ENCODE measurements around the gene BICC1. TPM values are rescaled to one million over a fixed set of nuclear protein-coding genes. Genes with fewer than 3 reads are reported as not detected.

The BICC1 gene
- total and polyA plus RNA-seq, 2 donors (not counting 3 experiments of a cell fraction or from before 2014, with no cell fraction given), result 0.06 to 0.29 TPM

DNA sequence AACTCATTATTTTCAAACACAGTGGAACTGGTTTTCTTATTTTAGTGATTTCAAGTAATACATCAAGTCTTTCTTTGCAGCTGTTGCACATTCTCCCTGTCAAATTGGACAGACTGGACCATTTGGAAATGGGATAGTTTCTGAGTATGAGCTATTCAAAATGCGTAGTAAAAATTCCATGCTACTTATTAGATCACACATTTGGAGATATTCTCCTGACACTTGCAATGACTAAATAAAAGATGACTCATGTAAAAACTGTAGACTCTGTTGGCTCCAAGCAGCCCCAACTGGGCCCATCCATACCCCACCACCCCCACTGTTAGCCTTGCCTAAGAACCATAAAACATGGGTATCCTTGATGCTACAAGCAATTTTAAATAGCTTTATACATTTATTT, 25.9 kb upstream of the BICC1 start:
- Histone ChIP-seq H3K4me1 (ENCODE audit: control insufficient read depth, extremely low read depth, insufficient read depth, low read length) (no peaks in the 10 kb centered on the region), H3K9me3 (replicated peaks; ENCODE audit: control insufficient read depth, insufficient read depth, low read length) (no peaks in the 10 kb centered on the region), H3K36me3 (ENCODE audit: control insufficient read depth in 2 of 2, extremely low read depth in 1 of 2, insufficient read depth in 2 of 2, low read length in 2 of 2) (no peaks in the 10 kb centered on the region), H3K9me1 (replicated peaks; ENCODE audit: control insufficient read depth, extremely low read depth, insufficient read depth, low read length) (no peaks in the 10 kb centered on the region), H2AFZ (ENCODE audit: low read depth, low read length) (no peak overlapping the region), H3K4me3 (replicated peaks in 1 of 3; ENCODE audit: insufficient read depth in 1 of 3, low read depth in 1 of 3, low read length in 3 of 3) (no peak overlapping the region), H3K4me2 (ENCODE audit: insufficient read depth, low read length) (no peak overlapping the region), H3K27me3 (ENCODE audit: control insufficient read depth in 2 of 2, insufficient read depth in 2 of 2, low read length in 2 of 2) (no peaks in the 10 kb centered on the region), H4K20me1 (replicated peaks; ENCODE audit: control insufficient read depth, extremely low read depth, insufficient read depth, low read length) (no peaks in the 10 kb centered on the region), H3K79me2 (ENCODE audit: control insufficient read depth, insufficient read depth, low read length) (no peaks in the 10 kb centered on the region), H3K27ac (ENCODE audit: insufficient read depth, low read depth, low read length) (no peak overlapping the region), H3K9ac (replicated peaks; ENCODE audit: extremely low read depth, insufficient read depth, low read length) (no peak overlapping the region)
- BruUV-seq (replicated peaks), result no TSS peak
- ChIA-PET CTCF (interaction anchor here (0.9 kb wide), 1 partner anchor 44 kb away, joined by 3 read pairs; no protein-coding TSS in a partner anchor), POLR2A (no interaction called here)
- FAIRE-seq, result no peak
- dilution Hi-C loops (cut with MboI; ENCODE audit: extremely low pct_ligation_motif_present, low sequenced_read_pairs) (no loop called here), intact Hi-C loops (cut with micrococcal nuclease) (no loop called here)
- DNase-seq (ENCODE audit: low read depth, low spot score), result no peak
- TF ChIP-seq MYC (IDR thresholded peaks at IDR 0.05; ENCODE audit: low read depth, low read length) (no peak), POLR2AphosphoS5 (IDR thresholded peaks at IDR 0.05; ENCODE audit: insufficient read depth, low read depth, low read length) (no peak), GATA2 (IDR thresholded peaks at IDR 0.05; ENCODE audit: insufficient read depth, insufficient read length, low read depth, low read length) (no peak), EZH2 (IDR thresholded peaks at IDR 0.05; ENCODE audit: borderline replicate concordance, low read depth, low read length, severe bottlenecking) (no peak), FOS (IDR thresholded peaks at IDR 0.05; ENCODE audit: borderline replicate concordance, insufficient read depth, low read length) (no peak), CTCF (IDR thresholded peaks at IDR 0.05; ENCODE audit: extremely low read depth in 1 of 2, insufficient read depth in 1 of 2, low read depth in 1 of 2, low read length in 2 of 2) (no peak), POLR2A (IDR thresholded peaks at IDR 0.05; ENCODE audit: low read depth, low read length) (no peak), JUN (IDR thresholded peaks at IDR 0.05; ENCODE audit: borderline replicate concordance, insufficient read depth, insufficient read length, low read depth) (no peak)
- TF ChIP-seq, protein P1, sequence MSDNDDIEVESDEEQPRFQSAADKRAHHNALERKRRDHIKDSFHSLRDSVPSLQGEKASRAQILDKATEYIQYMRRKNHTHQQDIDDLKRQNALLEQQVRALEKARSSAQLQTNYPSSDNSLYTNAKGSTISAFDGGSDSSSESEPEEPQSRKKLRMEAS (IDR thresholded peaks at IDR 0.05; ENCODE audit: insufficient read depth, insufficient read length), result no peak
